Osteoblast (primary cell): ENCODE data around the gene TRIM46. TPM values are rescaled to one million over a fixed set of nuclear protein-coding genes. Genes with fewer than 3 reads are reported as not detected.
A peak's percentile ranks its signal among the peaks of the same experiment; 100 is the strongest.

Experiments used
- DNase-seq: peaks from one replicate; pipeline ENCODE4 v3.0.0; 2011; ENCODE audit warnings: low spot score, mixed read lengths; ENCODE audit not compliant: insufficient read length; ENCODE audit errors: missing footprints
- H2AFZ ChIP-seq: 2 replicates; pipeline ENCODE4 v1.6.0; 2011; ENCODE audit warnings: mild to moderate bottlenecking, low read length
- H3K27ac ChIP-seq: 2 replicates; pipeline ENCODE4 v1.5.1; 2011; ENCODE audit warnings: mild to moderate bottlenecking, low read depth, low read length, moderate library complexity
- H3K27me3 ChIP-seq: 2 replicates; pipeline ENCODE4 v1.6.0; 2012; ENCODE audit warnings: mild to moderate bottlenecking, control low read depth, inconsistent platforms, low read length, moderate library complexity; ENCODE audit not compliant: insufficient read depth
- H3K36me3 ChIP-seq: 2 replicates; pipeline ENCODE4 v1.5.1; 2011; ENCODE audit warnings: mild to moderate bottlenecking, low read length, control low read depth, moderate library complexity; ENCODE audit not compliant: insufficient read depth
- H3K4me1 ChIP-seq: 2 replicates; pipeline ENCODE4 v1.5.1; 2011; ENCODE audit warnings: mild to moderate bottlenecking, low read length, control low read depth, moderate library complexity; ENCODE audit not compliant: insufficient read depth
- H3K4me2 ChIP-seq: 2 replicates; pipeline ENCODE4 v1.6.0; 2011; ENCODE audit warnings: mild to moderate bottlenecking, low read length; ENCODE audit not compliant: insufficient read depth
- H3K4me3 ChIP-seq: fragments of 200-600 bp; sonication (generic); 3 replicates; pipeline ENCODE4 v1.5.1; 2012; ENCODE audit warnings: mild to moderate bottlenecking, low read length, inconsistent platforms; ENCODE audit not compliant: insufficient read depth
- H3K79me2 ChIP-seq: 2 replicates; pipeline ENCODE4 v1.6.0; 2012; ENCODE audit warnings: mild to moderate bottlenecking, low read length, control low read depth, inconsistent platforms; ENCODE audit not compliant: insufficient read depth
- H3K9me3 ChIP-seq: 2 replicates; pipeline ENCODE4 v1.5.1; 2011; ENCODE audit warnings: low read depth, low read length, control low read depth
- H4K20me1 ChIP-seq: 2 replicates; pipeline ENCODE4 v1.6.0; 2012; ENCODE audit warnings: mild to moderate bottlenecking, low read length, control low read depth; ENCODE audit not compliant: insufficient read depth
- CTCF ChIP-seq: IDR thresholded peaks from 2 replicates; pipeline ENCODE4 v1.5.1; 2011; ENCODE audit warnings: mild to moderate bottlenecking, low read depth, low read length, moderate library complexity; ENCODE audit errors: extremely low read depth
- total RNA-seq: library from RNA; depleted of rRNA; stranded (reverse); fragments of >200 nt; gene quantifications from 2 replicates; pipeline ENCODE4 v1.2.3, GENCODE V29; 2012

Gene TRIM46
- total RNA-seq, 1 donor = 3.3 TPM

GRCh38 chr1:155207806-155208540 lies 34.3 kb downstream of the TRIM46 start, which contains the start of gene THBS3:
Gene THBS3, minus strand, starts transcription at chr1:155207897. Its CDS starts 21 bp downstream, at chr1:155207876.
- no peaks in the 10 kb centered on the region for H4K20me1 ChIP-seq
- no peaks in the 10 kb centered on the region for H3K9me3 ChIP-seq
- H3K4me1 ChIP-seq = peaks cover 27% of the 10 kb centered on the region
- no peak for TF ChIP-seq CTCF
- H3K36me3 ChIP-seq = peaks cover 17% of the 10 kb centered on the region
- peak within 1 kb of the TSS; percentile 74 for H2AFZ ChIP-seq
- peak within 1 kb of the TSS; percentile 94 for H3K27ac ChIP-seq
- peaks cover 13% of the 10 kb centered on the region for H3K79me2 ChIP-seq
- peak within 1 kb of the TSS; percentile 95 for H3K4me3 ChIP-seq
- peak within 1 kb of the TSS; percentile 100 for H3K4me2 ChIP-seq
- no peaks in the 10 kb centered on the region for H3K27me3 ChIP-seq
- peak; percentile 92 for DNase-seq

- Histone ChIP-seq H2AFZ (peak within 1 kb of the TSS; percentile 86), H3K27me3 (no peaks in the 10 kb centered on the region), H3K27ac (peak within 1 kb of the TSS; percentile 94), H3K79me2 (peaks cover 13% of the 10 kb centered on the region), H4K20me1 (no peaks in the 10 kb centered on the region), H3K36me3 (peaks cover 17% of the 10 kb centered on the region), H3K9me3 (no peaks in the 10 kb centered on the region), H3K4me3 (peak within 1 kb of the TSS; percentile 95), H3K4me2 (peak within 1 kb of the TSS; percentile 100), H3K4me1 (peaks cover 27% of the 10 kb centered on the region)
- TF ChIP-seq CTCF = no peak
- DNase-seq = peak; percentile 98
Observed at GRCh38 chr1:155208541-155209311, 35.1 kb downstream of the TRIM46 start, which contains the start of gene MTX1. Gene MTX1, plus strand, starts transcription at chr1:155208695. Its CDS starts 110 bp downstream, at chr1:155208805.

- H4K20me1 ChIP-seq = no peaks in the 10 kb centered on the region
- no peaks in the 10 kb centered on the region for H3K27me3 ChIP-seq
- H3K4me1 ChIP-seq = peaks cover 27% of the 10 kb centered on the region
- H2AFZ ChIP-seq = peak overlapping the region; percentile 86
- H3K4me3 ChIP-seq = peak overlapping the region; percentile 95
- peaks cover 17% of the 10 kb centered on the region for H3K36me3 ChIP-seq
- DNase-seq = peak; percentile 26
- peak overlapping the region; percentile 100 for H3K4me2 ChIP-seq
- H3K9me3 ChIP-seq = no peaks in the 10 kb centered on the region
- no peak for TF ChIP-seq CTCF
- H3K27ac ChIP-seq = peak overlapping the region; percentile 94
- peaks cover 13% of the 10 kb centered on the region for H3K79me2 ChIP-seq
Observed at GRCh38 chr1:155209312-155209721, 35.7 kb downstream of the TRIM46 start.
